HG02759 (cell line): ENCODE measurements around the gene E4F1.
"Not testable (repeated sequence)": the region's sequence is repeated elsewhere in the genome, so short reads cannot be mapped to it uniquely, and the experiment has no call there.

Experiments used
- ATAC-seq: cut with Tn5 transposase; IDR thresholded peaks from one replicate; pipeline ENCODE4 v1.9.1; 2021; ENCODE audit warnings: mild to moderate bottlenecking, moderate library complexity; ENCODE audit not compliant: unreplicated experiment

E4F1 gene

GRCh38 chr16:2188395-2188794 is 35.0 kb upstream of the E4F1 start:
- ATAC-seq: no peak

GRCh38 chr16:2189252-2189893 is 34.0 kb upstream of the E4F1 start:
- no peak for ATAC-seq

GRCh38 chr16:2190002-2190658 is 33.3 kb upstream of the E4F1 start:
- ATAC-seq: no peak

GRCh38 chr16:2190659-2191445 is 32.5 kb upstream of the E4F1 start:
- no peak for ATAC-seq

- ATAC-seq: no peak
Measured at GRCh38 chr16:2191446-2191706, 32.0 kb upstream of the E4F1 start.

- ATAC-seq: no peak
Measured at GRCh38 chr16:2194166-2194834, 29.1 kb upstream of the E4F1 start.

- ATAC-seq: no peak
Measured at GRCh38 chr16:2194852-2195321, 28.5 kb upstream of the E4F1 start.

GRCh38 chr16:2195322-2196161 is 27.8 kb upstream of the E4F1 start:
- no peak for ATAC-seq

GRCh38 chr16:2196162-2196980 is 27.0 kb upstream of the E4F1 start, which contains the start of gene CASKIN1:
TSS of gene CASKIN1 (minus strand) at chr16:2196605. CDS start at chr16:2196432, 173 bp downstream.
- ATAC-seq: no peak

GRCh38 chr16:2196981-2197511 is 26.3 kb upstream of the E4F1 start:
- ATAC-seq: no peak

- ATAC-seq: no peak
Measured at GRCh38 chr16:2197765-2198164, 25.6 kb upstream of the E4F1 start.

GRCh38 chr16:2198283-2198682 is 25.1 kb upstream of the E4F1 start:
- no peak for ATAC-seq

- no peak for ATAC-seq
Measured at GRCh38 chr16:2199095-2199494, 24.3 kb upstream of the E4F1 start.

- no peak for ATAC-seq
Measured at GRCh38 chr16:2199621-2200139, 23.7 kb upstream of the E4F1 start.

GRCh38 chr16:2200313-2200712 is 23.1 kb upstream of the E4F1 start:
- no peak for ATAC-seq

- not testable (repeated sequence) for ATAC-seq
Measured at GRCh38 chr16:2203119-2203688, 20.2 kb upstream of the E4F1 start.

GRCh38 chr16:2204416-2205103 is 18.8 kb upstream of the E4F1 start:
- ATAC-seq: no peak
